Right atrium auricular region (tissue), 2 donors: Measurements from ENCODE around the gene RCC1. TPM values are rescaled to one million over a fixed set of nuclear protein-coding genes. Genes with fewer than 3 reads are reported as not detected.
"Not testable (repeated sequence)": the region's sequence is repeated elsewhere in the genome, so short reads cannot be mapped to it uniquely, and the experiment has no call there.

Source experiments
- DNase-seq: peaks from one replicate; pipeline ENCODE4 v3.0.0-alpha.2; 2019; ENCODE audit warnings: low spot score
- H3K27ac ChIP-seq, 2 donors: fragments of 200-600 bp; sonication (generic); 1 replicate in 1 of 2; 2 replicates in 1 of 2; pipeline ENCODE4 v1.5.1; 2016 to 2019
- H3K27me3 ChIP-seq, 2 donors: fragments of 200-600 bp; sonication (generic); one replicate each; pipeline versions ENCODE4 v1.5.1 to v1.6.0; 2017 to 2019
- H3K36me3 ChIP-seq: fragments of 200-600 bp; sonication (generic); one replicate; pipeline ENCODE4 v1.5.1; 2016
- H3K4me1 ChIP-seq, 2 donors: fragments of 200-600 bp; sonication (generic); one replicate each; pipeline versions ENCODE4 v1.5.1 to v1.6.0; 2017 to 2019
- H3K4me3 ChIP-seq, 2 donors: fragments of 200-600 bp; sonication (generic); 1 replicate in 1 of 2; 2 replicates in 1 of 2; pipeline ENCODE4 v1.5.1; 2017 to 2019; ENCODE audit warnings: mild to moderate bottlenecking in 1 of 2, moderate library complexity in 1 of 2
- H3K9me3 ChIP-seq, 2 donors: fragments of 200-600 bp; sonication (generic); one replicate each; pipeline ENCODE4 v1.5.1; 2019
- total RNA-seq, 2 donors: library from RNA; depleted of rRNA; stranded (reverse); fragments of >200 nt; gene quantifications; one replicate each; pipeline ENCODE4 v1.1.0, GENCODE V29; 2016
- TF ChIP-seq, protein P1 (sequence below), 2 donors: fragments of 200-600 bp; sonication (generic); IDR thresholded peaks; one replicate each; pipeline ENCODE4 v1.5.1; 2019; ENCODE audit warnings: antibody characterized with exemption in 2 of 2

RCC1 gene
- total RNA-seq, 2 donors from 2014 or later = 6.2 to 8.1 TPM

DNA sequence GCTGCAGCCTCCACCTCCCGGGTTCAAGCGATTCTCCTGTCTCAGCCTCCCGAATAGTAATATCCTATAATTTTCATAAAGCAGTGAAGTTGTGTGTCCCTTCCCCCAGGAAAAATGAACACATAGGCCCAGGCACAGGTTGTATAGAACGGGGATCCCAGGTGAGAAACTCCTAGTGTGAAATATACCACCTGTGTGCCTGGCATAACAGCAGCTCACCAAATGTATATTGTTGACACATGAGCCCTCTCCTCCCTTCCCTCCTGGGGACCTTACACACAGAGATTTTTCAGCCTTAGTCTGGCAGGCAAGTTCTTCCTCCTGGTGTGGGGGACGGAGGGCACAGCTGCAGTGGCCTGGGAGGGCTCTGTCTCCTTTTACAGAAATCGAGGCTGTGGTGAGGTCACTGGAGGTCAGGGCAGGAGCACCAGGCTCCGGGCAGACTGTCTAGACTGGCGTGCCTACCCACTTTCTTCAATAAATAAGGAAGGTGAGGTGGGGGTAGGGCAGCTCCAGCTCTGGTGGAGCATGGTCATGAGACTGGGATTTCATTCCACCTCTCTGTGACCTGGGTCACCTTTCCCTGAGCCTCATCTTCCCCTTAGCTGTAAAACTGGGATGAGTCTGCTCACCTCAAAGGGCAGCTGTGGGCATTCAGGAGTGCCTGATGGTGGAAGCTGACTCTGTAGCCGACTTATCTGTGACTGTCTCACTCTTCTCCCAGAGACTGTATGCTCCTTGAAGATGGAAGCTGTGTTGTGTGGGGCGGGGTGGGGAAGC lies 14.3 kb downstream of the RCC1 start:
- Histone ChIP-seq H3K4me3 (no peak overlapping the region), H3K27me3 (no peaks in the 10 kb centered on the region), H3K27ac (no peak overlapping the region), H3K4me1 (peaks cover 0 to 17% of the 10 kb centered on the region in 2 donors), H3K36me3 (peaks cover under 1% of the 10 kb centered on the region), H3K9me3 (no peaks in the 10 kb centered on the region)
- TF ChIP-seq, protein P1, sequence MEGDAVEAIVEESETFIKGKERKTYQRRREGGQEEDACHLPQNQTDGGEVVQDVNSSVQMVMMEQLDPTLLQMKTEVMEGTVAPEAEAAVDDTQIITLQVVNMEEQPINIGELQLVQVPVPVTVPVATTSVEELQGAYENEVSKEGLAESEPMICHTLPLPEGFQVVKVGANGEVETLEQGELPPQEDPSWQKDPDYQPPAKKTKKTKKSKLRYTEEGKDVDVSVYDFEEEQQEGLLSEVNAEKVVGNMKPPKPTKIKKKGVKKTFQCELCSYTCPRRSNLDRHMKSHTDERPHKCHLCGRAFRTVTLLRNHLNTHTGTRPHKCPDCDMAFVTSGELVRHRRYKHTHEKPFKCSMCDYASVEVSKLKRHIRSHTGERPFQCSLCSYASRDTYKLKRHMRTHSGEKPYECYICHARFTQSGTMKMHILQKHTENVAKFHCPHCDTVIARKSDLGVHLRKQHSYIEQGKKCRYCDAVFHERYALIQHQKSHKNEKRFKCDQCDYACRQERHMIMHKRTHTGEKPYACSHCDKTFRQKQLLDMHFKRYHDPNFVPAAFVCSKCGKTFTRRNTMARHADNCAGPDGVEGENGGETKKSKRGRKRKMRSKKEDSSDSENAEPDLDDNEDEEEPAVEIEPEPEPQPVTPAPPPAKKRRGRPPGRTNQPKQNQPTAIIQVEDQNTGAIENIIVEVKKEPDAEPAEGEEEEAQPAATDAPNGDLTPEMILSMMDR (IDR thresholded peaks at IDR 0.05) = no peak
- no peak for DNase-seq

DNA sequence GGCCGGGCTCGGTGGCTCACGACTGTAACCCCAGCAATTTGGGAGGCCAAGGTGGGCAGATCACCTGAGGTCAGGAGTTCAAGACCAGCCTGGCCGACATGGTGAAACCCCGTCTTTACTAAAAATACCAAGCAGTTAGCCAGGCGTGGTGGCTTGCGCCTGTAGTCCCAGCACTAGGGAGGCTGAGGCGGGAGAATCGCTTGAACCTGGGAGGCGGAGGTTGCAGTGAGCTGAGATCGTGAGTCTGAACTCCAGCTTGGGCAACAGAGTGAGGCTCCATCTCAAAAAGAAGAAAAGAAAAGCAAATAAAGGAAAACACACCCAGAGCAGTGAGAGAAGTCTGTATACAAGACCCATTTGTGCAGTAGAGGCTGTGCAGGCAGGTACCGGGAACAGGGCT lies 15.0 kb downstream of the RCC1 start:
- peaks cover 0 to 17% of the 10 kb centered on the region in 2 donors for H3K4me1 ChIP-seq
- not testable (repeated sequence) for H3K4me3 ChIP-seq, DNase-seq, H3K36me3 ChIP-seq, H3K27ac ChIP-seq, H3K27me3 ChIP-seq, H3K9me3 ChIP-seq

DNA sequence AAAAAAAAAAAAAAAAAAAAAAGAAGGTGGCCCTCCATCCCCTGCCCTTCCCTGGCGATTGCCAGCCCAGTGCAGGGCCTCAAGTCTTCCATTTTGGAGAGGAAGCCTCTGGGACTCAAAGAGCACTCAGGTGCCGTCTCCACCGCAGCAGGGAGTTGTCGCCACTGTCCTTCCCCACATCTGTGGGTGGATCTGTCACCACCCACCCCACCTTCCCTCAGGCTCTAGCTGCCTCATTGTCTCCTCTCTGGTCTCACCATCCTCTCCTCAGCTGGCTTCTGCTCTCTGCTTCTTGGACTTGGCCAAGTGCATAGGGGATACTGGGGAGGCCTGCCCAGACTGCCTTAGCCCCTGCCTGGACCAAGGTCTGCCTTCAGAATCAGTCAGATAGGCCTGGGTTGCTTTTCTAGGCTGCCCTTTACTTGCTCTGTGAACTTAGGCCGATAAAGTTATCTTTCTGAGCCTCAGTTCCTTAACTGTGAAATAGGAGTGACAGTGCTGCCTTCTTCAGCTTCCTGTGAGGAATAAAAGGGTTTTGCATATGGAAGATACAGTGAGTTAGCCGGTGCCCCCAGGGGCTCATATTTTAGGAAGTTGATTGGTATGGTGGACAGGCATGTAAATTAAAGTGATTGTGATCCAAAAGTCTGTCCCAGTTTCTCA lies 15.8 kb downstream of the RCC1 start:
- Histone ChIP-seq H3K36me3 (no peaks in the 10 kb centered on the region), H3K9me3 (no peaks in the 10 kb centered on the region), H3K4me3 (no peak overlapping the region), H3K27ac (no peak overlapping the region), H3K4me1 (peaks cover 0 to 17% of the 10 kb centered on the region in 2 donors), H3K27me3 (no peaks in the 10 kb centered on the region)
- DNase-seq = no peak
- TF ChIP-seq, protein P1 (IDR thresholded peaks at IDR 0.05) = no peak

DNA sequence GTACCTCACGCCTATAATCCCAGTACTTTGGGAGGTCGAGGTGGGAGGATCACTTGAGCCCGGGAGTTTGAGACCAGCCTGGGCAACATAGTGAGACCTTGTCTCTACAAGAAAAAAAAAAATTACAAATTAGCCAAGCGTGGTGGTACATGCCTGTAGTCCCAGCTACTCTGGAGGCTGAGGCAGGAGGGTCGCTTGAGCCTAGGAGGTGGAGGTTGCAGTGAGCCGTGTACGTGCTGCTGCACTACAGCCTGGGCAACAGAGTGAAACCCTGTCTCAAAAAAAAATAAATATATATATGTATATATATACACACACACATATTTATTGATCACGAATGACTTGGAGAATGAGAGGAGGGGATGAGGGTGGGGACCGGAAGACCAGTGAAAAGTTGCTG lies 16.7 kb downstream of the RCC1 start:
- H3K27ac ChIP-seq, H3K27me3 ChIP-seq, H3K4me3 ChIP-seq, DNase-seq, H3K9me3 ChIP-seq, H3K36me3 ChIP-seq: not testable (repeated sequence)
- H3K4me1 ChIP-seq = peaks cover 0 to 15% of the 10 kb centered on the region in 2 donors

DNA sequence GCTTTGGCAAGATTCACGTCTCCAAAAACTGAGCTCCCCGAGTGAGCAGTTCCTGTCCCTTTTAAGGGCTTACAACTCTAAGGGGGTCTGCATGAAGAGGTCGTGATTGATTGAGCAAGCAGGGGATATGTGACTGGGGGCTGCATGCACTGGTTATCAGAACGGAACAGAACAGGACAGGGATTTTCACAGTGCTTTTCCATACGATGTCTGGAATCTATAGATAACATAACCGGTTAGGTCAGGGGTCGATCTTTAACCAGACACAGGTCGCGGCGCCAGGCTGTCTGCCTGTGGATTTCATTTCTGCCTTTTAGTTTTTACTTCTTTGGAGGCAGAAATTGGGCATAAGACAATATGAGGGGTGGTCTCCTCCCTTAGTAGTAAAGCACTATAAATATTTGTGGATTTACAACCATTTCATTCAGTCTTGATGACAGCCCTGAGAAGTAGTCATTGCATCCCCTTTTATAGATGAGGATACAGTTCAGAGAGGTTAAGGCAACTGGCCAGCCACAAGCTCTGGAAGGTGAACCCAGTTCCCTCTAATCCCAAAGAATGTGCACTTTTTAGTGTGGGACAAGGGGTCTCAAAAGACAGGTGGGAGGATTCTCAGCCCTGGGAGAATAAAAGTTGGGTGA lies 19.3 kb downstream of the RCC1 start:
- H3K9me3 ChIP-seq, H3K4me3 ChIP-seq, DNase-seq, H3K27me3 ChIP-seq, H3K27ac ChIP-seq, H3K4me1 ChIP-seq, H3K36me3 ChIP-seq: not testable (repeated sequence)

DNA sequence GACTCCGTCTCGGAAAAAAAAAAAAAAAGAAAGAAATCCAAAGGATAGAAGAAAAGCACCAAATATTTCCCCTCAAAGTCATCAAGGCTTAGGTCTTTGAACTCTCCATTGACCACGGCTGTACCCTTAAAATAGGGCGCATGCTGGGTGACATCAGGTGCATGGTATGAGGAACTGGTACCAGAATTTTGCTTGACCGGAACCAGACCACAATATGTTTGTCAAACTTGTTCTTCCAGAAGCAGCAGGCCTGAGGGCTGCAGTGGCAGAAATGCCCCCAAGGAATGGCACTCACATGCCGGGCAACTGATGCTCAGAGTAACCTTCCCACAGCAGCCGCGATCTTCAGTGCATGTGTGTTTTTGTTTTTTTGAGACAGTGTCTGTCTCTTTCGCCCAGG lies 21.0 kb downstream of the RCC1 start:
- Histone ChIP-seq H3K4me3 (no peak overlapping the region), H3K27ac (no peak overlapping the region), H3K36me3 (no peaks in the 10 kb centered on the region), H3K27me3 (no peaks in the 10 kb centered on the region), H3K4me1 (no peaks in the 10 kb centered on the region), H3K9me3 (no peaks in the 10 kb centered on the region)
- TF ChIP-seq, protein P1 (IDR thresholded peaks at IDR 0.05) = no peak
- DNase-seq = no peak

DNA sequence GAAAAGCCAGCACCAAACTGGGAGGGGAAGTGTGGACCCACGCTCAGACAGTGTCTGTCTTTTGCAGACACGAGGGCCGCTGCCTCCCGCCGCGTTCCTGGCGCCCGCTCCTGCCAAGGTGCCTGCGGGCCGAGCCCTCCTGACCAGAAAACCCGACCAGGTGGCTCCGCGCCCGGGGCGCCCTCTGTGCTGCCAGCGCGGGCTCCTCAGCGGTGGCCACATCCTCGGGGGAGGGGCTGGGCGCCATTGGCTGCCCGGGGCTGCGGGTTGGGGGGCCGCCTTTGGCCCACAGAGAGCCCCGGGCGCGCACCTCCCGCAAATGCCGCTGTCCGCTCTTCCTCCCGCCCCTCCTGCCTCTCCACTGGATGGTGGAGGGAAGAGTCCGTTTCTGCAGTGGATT lies 24.6 kb downstream of the RCC1 start:
- Histone ChIP-seq H3K36me3 (peaks cover 4% of the 10 kb centered on the region), H3K9me3 (no peaks in the 10 kb centered on the region), H3K4me3 (no peak overlapping the region), H3K27ac (no peak overlapping the region), H3K4me1 (no peaks in the 10 kb centered on the region), H3K27me3 (no peaks in the 10 kb centered on the region)
- DNase-seq = no peak
- TF ChIP-seq, protein P1 (IDR thresholded peaks at IDR 0.05) = no peak
